Measurements from ENCODE around the gene KCNQ5.

The KCNQ5 gene

DNA sequence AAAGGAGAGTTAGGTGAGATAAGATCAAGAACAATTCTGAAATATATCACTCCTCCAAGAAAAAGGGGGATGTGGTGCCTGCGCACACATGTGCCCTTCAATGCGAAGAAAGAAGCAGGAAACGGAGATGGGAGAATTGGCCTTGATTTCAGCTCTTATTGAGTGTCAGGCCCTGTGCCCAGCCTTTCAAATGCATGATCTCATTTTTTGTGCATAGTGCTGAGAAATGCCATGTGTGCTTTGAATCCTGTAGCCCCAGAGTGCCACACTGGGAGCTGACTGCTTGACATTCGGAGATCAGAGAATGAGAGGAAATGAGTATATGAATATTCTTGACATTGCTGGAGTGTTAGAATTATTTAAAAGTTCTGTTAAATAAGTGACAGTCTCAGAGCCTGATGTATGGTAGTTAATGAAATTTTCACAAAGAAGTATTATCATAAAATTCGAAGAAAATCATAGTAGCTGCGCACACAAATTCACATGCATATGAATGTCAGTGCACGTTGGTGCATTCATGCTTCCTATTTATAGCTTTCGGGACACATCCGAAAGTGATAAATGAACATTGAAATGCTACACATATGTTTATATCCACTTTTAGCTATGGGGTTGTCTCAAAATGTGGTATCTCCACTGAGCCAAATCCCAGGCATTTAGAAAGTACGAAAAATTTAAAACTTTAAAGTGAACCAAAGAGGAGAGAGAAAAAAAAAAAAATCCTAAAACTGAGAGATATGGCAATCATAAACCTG, 172.0 kb downstream of the KCNQ5 start:
- no peak for DNase-seq (ENCODE audit: low read depth in 3 of 3)

DNA sequence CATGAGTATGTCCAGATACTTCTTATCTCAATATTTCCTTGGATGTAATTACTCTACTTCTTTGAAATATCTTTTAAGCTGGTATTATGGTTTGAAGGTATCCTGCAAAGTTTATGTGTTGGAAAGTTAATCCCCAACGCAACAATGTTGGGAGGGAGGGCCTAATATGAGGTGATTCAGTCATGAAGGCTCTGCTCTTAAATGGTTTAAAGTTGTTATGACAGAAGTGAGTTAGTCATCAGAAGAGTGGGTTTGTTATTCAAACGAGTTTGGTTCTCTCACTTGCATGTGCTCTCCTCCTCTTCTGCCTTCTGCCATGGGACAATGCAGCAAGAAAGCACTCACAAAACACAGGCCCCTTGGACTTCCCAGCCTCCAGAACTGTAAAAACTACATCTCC, 176.3 kb downstream of the KCNQ5 start:
- DNase-seq (ENCODE audit: low read depth in 3 of 3), result no peak

DNA sequence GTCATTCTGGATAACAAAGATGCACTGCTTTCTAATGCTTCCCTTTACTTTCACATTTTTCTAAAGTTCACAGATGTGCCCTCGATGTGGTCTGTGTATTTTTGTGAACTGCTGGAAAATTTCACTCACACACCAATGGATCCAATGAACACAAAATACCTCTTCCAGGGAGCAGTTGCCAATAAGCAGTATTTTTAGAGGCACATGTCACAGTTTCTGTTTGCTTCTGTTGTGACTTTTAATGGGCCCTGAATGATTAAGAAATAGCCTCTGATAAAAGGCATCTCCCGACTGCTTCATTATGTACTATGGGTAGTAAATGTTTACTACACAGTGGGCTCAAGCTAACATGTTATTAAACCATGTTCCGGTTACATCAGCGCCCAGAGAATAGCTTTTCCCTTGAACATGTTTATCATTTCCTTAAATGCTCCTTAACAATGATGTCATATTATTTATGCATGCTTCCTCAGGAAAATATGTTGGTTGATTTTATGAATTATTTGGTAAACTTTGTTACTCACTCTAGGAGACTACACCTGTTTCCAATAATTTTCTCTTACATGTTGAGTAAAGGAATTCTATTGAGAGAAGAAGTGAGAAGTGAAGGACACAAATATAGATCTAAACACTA, 188.0 kb downstream of the KCNQ5 start:
- no peak for DNase-seq (ENCODE audit: low read depth in 3 of 3)

DNA sequence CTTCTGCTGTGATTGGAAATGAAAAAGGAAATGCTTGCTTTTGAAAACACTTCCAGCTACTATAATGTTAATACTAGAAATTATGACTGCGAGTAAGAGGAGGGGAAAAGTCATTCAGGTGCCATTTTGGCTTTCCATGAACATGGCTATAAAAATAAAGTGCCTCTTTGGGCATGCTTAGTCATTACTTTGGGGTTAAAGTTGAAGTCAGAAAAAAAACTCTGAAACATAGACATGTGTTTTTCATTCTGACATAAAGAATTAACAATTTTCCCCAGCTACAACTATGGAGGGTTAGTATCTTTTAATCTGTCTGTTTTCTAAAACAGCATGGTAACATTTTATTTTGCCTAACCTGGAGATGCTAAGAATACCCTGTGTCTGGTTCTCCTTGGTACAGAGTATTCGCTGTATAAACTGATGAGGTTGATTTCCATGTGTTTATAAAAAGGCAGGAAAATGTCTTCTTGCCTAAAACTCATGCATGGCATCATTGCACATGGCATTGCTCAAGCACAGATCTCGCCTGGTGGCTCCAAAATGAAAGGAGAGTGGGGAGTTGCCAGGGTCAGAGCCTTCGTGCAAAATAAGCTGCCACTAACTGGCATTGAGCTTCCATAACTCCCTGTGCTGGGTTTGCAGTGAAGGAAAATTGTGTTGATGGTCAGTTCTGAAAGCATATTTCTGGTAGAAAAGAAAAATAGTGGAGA, 188.9 kb downstream of the KCNQ5 start:
- no peak for DNase-seq (ENCODE audit: low read depth in 3 of 3)

DNA sequence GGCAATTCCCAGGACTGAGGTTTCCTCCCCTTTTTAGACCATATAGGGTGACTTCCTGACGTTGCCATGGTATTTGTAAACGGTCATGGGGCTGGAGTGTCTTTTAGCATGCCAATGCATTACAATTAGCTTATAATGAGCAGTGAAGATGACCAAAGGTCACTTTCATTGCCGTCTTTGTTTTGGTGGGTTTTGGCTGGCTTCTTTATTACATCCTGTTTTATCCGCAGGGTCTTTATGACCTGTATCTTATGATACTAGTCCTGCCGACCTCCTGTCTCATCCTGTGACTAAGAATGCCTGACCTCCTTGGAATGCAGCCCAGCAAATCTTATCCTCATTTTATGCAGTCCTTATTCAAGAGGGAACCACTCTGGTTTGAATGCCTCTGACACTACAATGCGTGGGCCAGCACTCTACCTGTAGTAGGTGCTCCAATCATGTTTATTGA, 190.1 kb downstream of the KCNQ5 start:
- DNase-seq (ENCODE audit: low read depth in 3 of 3), result no peak

DNA sequence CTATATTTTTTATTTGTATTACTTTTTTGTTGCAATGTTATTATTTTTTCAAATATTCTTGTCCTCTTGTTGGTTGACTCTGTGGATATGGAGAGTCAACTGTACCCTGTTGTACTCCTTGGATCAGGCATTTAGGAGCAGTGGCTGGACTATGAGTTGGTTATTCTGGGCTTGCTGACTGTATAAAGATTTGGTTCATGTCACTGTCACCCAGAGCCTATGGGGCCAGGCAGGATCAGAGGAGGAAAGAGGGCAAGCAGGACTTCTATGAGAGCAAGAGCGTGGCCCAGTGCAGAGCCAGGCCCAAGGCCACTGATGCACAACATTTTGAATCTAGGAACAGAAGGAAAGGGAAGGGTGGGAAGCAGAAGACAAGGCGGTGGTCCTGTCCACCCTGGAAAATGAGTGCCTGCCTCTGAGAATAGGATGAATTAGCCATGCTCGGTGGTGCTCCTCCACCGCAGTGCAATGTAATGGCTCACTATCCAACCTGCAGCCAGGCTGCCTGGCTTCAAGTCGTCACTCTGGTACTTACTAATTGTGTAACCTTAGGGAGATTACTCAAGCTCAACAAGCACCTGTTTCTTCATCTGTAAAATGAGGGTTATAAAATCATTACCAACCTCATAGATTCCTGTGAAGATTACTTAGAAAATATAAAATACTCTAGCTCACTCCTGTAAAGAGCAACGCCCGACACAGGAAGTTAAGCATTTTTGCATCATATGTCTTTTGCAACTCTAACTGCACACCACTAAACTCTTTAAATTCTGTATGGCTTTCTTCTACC, 192.1 kb downstream of the KCNQ5 start:
- no peak for DNase-seq (ENCODE audit: low read depth in 3 of 3)

DNA sequence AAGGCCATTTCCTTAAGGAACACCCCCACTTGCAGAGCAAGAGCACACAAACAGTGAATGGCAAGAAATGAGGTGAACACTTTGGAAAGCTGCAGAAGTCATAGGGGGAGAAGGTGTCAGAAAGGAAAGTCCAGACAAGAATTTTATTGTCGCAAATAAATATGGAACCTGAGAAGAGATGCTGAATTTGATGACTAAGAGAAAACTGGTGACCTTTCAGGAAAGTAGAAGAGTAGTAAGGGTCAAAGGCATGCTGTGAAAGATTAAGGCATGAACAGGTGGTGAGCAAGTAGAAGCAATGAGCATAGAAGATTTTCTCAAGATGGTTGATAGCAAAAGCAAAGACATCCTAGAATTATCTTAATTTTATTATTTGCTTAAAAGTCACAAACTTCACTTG, 194.2 kb downstream of the KCNQ5 start:
- DNase-seq (ENCODE audit: low read depth in 3 of 3), result no peak

DNA sequence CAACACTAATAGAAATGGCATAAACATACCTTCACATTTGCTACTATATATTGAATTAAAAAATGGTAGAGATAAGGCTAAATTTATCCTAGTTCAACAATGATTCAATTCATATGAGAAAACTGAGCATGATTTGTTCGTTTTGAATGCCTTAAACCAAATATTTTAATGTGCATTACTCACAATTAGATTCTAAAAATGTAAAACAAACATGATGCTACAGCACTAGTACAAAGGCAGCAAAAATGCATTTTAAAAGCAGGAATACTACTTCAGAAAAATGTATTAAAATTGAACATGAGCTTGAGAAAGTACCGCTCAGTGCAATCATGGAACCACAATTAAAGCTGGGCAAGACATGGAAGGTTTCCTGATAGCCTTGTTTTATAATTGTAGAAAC, 195.3 kb downstream of the KCNQ5 start:
- no peak for DNase-seq (ENCODE audit: low read depth in 3 of 3)

DNA sequence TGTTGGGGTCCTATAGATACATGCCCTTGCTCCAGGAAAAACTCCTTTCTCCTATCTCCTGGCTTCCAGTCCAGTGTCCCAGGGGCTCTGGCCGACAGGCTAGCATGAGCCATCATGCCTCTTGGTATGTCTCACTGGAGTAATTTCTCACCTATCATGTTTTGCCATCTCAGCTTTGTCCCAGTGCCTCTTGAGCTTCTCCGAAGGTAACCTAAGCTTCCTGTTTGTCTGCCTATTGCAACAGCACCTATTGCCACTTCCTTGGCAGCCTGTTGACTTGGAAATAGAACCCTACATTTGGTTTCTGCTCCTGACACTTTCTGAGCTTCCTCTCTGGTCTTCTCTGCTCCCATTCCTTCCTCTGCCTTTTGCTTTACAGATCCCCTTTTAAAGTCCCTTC, 197.7 kb downstream of the KCNQ5 start:
- DNase-seq (ENCODE audit: low read depth in 3 of 3), result no peak

DNA sequence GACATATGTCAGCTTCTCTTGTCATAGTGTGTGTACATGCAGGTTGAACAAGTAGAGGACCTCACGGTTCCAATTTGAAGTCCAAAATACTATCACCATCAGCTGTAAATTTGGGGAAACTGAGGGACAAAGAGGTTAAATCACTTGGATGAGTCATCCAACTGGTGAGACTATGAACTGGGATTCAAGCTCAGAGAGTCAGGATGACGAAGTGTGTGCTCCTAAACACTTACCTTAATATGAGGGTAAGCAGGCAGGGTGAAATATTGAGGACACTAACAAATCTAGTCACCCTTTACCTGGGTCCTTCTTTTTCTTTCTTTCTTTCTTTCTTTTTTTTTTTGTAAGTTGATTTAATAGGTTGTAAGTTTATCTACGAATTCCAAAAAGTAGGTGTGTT, 198.3 kb downstream of the KCNQ5 start:
- no peak for DNase-seq (ENCODE audit: low read depth in 3 of 3)

DNA sequence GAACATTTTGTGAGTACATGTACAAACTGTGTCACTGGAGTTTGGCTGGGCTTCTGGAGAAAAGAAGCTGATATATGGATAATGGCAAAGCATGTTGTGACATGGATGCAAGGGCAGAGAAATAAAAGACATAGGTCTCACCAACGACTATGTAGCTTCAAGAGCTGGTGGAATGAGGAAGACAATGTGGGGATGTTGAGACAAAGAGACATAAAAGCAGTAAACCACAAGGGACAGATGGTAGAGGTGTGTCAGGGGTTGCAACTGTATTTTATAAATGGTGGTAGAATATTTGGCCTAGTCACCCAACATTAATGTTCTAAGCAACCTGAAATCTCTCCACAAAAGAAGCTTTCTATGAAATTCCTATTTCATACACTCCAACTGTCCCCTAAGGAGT, 199.0 kb downstream of the KCNQ5 start:
- no peak for DNase-seq (ENCODE audit: low read depth in 3 of 3)

DNA sequence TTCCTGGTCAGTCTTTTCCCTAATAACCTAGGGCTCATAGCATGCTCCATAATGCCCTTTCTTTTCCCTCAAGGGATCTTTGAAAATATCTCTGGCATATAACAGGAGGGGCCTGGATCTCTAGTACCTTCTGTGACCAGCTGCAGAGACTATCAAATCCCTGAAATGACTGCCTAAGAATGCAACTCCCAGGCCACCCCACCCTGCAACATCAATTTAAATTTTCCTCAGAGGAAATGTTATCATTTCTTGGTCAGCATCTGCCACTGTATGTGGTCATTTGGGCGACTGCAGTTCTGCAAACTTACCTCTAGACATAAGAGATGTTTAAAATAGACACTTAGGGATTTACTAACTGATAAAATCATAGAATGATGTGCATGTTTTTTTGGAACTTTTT, 200.2 kb downstream of the KCNQ5 start:
- DNase-seq (ENCODE audit: low read depth in 3 of 3), result no peak

DNA sequence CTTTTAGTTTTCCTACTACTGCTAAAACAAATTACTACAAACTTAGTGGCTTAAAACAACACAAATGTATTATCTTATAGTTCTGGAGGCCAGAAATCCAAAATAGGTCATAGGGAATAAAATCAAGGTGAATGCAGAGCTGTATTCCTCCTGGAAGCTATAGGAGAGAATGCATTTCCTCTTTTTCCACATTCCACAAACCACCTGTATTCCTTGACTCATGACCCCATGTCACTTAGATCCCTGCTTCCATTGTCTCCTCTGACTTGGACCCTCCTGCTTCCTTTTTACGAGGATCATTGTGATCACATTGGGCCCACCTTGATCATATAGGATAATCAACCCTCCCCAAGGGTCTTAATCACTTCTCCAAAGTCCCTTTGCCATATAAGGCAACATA, 200.8 kb downstream of the KCNQ5 start:
- no peak for DNase-seq (ENCODE audit: low read depth in 3 of 3)

DNA sequence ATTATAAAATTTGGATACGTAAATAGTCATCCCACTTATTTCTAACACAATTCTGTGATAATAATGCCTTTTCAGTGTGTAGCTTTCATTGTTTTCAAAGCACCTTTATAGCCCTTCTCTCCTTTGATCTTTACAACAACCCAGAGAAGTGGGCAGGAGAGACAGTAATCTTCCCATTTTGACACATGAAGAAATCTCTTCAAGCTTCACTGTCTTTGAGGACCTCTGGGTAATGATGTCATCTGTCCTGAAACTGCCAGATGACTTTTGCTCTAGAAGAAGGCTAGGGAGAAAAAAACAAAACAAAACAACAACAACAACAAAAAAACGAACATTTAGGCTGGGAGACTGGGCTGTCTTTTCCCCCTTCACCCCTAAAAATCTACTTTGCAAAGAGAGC, 203.0 kb downstream of the KCNQ5 start:
- no peak for DNase-seq (ENCODE audit: low read depth in 3 of 3)

DNA sequence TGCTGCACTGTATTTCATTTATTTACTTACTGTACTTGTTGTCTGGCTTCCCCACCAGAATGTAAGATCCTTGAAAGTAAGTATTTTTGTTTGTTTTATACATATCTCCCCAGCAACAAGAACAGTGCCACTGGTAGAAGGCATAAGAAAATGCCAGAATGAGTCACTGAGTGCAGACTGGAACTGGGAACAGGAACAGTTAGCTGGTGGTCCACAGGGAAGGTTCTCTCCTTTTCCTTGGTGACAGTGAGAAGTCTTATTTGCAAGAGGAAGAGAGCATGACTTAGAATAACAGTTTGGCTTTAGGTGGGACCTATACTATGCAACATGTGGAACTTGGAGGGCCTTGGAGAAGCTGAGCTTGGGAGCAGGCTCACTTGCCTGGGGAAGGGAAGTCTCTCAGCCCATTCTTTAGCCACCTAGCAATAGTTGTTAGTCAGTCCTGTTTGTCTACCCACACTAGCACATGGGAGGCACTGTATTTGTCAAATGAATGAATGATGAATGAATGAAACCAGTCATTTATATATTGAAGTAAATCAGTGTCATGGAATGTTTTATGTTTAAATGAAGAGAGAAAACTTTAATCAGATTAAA, 203.5 kb downstream of the KCNQ5 start:
- no peak for DNase-seq (ENCODE audit: low read depth in 3 of 3)

DNA sequence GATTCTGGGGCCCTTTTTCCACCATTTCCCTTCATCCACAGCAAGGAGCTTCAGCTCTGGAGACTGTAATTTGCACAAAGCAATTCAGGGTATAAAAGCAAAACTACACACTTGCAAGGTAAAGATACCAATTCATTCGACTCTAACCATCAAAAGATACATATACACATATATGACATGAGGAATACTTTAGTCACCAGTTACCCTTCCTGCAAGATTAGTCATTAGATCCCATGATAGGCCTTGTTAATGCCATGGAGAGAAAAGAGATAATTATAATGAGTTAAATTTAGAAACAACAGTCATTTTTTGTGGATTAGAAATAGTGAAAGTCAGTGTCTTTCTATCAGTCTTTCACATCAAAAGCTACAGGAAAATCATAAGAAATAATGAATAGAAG, 204.2 kb downstream of the KCNQ5 start:
- no peak for DNase-seq (ENCODE audit: low read depth in 3 of 3)

DNA sequence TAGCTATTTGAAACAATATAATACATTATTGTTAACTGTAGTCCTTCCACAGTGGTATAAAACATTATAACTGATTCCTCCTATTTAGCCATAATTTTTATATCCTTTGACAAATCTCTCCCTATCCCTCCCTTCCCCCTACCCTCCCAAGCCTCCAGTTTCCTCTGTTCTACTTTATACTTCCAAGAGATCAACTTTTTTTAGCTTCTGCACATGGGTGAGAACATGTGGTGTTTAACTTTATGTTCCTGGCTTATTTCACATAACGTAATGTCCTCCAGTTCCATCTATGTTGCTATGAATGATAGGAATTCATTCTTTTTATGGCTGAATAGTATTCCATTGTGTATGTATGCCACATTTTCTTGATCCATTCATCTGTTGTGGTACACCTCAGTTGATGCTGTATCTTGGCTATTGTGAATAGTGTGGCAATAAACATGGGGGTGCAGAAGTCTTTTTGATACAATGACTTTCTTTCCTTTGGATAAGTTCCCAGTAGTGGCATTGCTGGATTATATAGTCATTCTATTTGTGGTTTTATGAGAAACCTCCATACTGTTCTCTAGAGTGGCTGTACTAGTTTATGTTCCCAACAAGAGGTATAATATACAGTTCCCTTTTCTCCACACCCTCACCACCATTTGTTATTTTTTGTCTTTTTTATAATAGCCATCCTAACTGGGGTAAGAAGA, 205.0 kb downstream of the KCNQ5 start:
- no peak for DNase-seq (ENCODE audit: low read depth in 3 of 3)

DNA sequence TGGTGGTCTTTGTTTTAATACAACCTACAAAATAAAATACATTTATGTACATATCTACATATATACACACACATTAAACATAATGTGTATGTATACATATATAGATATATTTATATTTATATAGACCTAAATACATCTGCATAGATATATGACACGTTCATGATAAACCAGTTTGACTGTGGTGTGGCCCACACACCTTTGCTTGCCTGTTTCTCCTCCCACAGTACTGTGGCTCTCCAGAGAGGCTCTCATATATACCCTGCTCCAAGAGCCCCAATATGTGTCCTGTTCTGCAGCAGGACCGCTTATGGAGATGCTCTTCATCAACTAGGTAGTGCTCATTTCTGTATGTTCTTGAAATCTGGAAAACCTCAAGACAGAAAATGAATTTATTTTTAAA, 207.0 kb downstream of the KCNQ5 start:
- DNase-seq (ENCODE audit: low read depth in 3 of 3), result no peak

DNA sequence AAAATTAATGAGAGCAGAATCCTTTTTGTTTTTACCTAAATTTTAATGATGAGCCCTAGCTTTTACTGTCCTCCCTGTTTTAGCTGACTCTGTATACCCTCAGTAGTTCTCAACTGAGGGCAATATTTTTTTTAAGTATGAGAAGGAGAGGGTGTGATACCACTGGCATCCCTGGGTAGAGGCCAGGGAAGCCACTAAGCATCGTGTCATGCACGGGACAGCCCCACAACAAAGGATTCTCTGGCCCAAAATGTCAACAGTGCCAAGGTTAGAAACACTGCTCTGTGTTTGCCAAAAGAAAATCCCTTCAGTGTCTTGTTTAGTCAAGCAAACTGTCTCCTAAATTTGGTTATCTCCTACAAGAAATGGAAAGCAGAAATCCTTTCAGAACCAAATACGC, 210.4 kb downstream of the KCNQ5 start:
- DNase-seq (ENCODE audit: low read depth in 3 of 3), result no peak

DNA sequence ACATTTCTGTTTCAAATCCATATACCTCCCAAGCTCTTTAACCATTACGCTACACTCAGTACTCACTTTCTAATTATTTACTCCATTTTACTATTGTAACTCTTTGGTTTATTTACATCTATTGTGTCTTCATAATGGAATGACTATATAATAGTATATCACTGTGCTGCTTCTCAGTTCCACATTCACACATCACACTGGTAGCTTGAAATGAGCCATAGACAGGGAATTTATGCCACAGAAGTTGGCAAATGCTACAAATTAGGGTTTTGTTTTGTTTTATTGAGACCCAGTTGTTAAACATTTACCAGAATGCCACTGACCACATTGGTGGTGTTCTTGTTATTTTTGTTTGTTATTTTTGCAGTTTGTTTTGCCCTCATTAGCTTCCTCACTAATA, 213.9 kb downstream of the KCNQ5 start:
- DNase-seq (ENCODE audit: low read depth in 3 of 3), result no peak

DNA sequence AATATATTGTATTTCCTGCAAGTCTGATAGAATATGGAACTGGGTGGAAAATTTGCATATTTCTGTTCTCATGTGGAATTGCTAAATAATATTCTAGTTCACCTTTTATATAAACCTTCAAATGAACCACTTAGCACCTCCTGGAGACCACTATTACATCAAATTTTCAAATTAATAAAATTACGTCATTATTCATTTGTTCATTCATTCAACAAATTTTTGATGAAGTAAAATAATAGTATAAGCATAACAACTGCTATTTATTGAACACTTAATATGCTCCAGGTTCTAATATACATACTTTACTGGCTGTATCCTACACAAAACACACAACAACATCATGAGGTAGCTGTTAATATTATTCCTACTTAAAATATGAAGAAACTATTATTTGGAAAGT, 215.1 kb downstream of the KCNQ5 start:
- DNase-seq (ENCODE audit: low read depth in 3 of 3), result no peak
